AG04449 (cell line): ENCODE results near the gene USP8.
"Not testable (repeated sequence)": the region's sequence is repeated elsewhere in the genome, so short reads cannot be mapped to it uniquely, and the experiment has no call there.

Source experiments
- CTCF ChIA-PET: fragments of 350-600 bp; formaldehyde crosslinking; extraction: SDS; loops from one replicate; lab custom pipeline; 2021; ENCODE audit warnings: antibody characterized with exemption; lab: Yijun Ruan, JAX
- POLR2A ChIA-PET: fragments of 400-600, 350-600 bp; formaldehyde crosslinking; extraction: SDS; loops from one replicate; lab custom pipeline; 2020; ENCODE audit warnings: antibody characterized with exemption, inconsistent platforms; lab: Yijun Ruan, JAX
- DNase-seq: peaks from one replicate; pipeline ENCODE4 v3.0.0-alpha.2; 2010; ENCODE audit warnings: low read depth, low spot score
- H3K4me3 ChIP-seq: 2 replicates; pipeline ENCODE4 v1.5.1; 2011; ENCODE audit warnings: low read depth, mild to moderate bottlenecking, control low read depth, low read length
- CTCF ChIP-seq: IDR thresholded peaks from one replicate; pipeline ENCODE4 v1.5.1; 2011; ENCODE audit warnings: mild to moderate bottlenecking, moderate library complexity, low read length, control low read depth, inconsistent platforms; ENCODE audit not compliant: insufficient read depth; ENCODE audit errors: missing control alignments

USP8 gene

GRCh38 chr15:50390554-50391264 lies 33.5 kb upstream of the USP8 start:
- DNase-seq = no peak
- POLR2A ChIA-PET = no interaction called here
- H3K4me3 ChIP-seq = no peak overlapping the region
- CTCF ChIA-PET = no interaction called here
- no peak for TF ChIP-seq CTCF

GRCh38 chr15:50391561-50391960 lies 32.6 kb upstream of the USP8 start:
- H3K4me3 ChIP-seq, DNase-seq, CTCF ChIA-PET, POLR2A ChIA-PET: not testable (repeated sequence)

- ChIA-PET CTCF (no interaction called here), POLR2A (no interaction called here)
- no peak for TF ChIP-seq CTCF
- no peak overlapping the region for H3K4me3 ChIP-seq
- no peak for DNase-seq
These were observed 12.3 kb upstream of the USP8 start for GRCh38 chr15:50411870-50412269.

GRCh38 chr15:50414624-50415023 lies 9.6 kb upstream of the USP8 start:
- no peak for DNase-seq
- CTCF ChIA-PET = no interaction called here
- no peak for TF ChIP-seq CTCF
- POLR2A ChIA-PET = no interaction called here
- no peak overlapping the region for H3K4me3 ChIP-seq

- POLR2A ChIA-PET = no interaction called here
- no peak for DNase-seq
- CTCF ChIA-PET = no interaction called here
- no peak overlapping the region for H3K4me3 ChIP-seq
- TF ChIP-seq CTCF = no peak
These were observed 8.3 kb upstream of the USP8 start for GRCh38 chr15:50415752-50416404.

- CTCF ChIA-PET = no interaction called here
- TF ChIP-seq CTCF = no peak
- POLR2A ChIA-PET = no interaction called here
- no peak for DNase-seq
- H3K4me3 ChIP-seq = no peak overlapping the region
These were observed 7.3 kb upstream of the USP8 start for GRCh38 chr15:50416890-50417289.
